Type B pancreatic cell (in vitro differentiated cells): ENCODE data around the gene GPATCH2L. TPM values are rescaled to one million over a fixed set of nuclear protein-coding genes. Genes with fewer than 3 reads are reported as not detected.
A peak's percentile ranks its signal among the peaks of the same experiment; 100 is the strongest.

ENCODE experiments used
- DNase-seq: peaks from one replicate; pipeline ENCODE4 v3.0.0; 2021; ENCODE audit warnings: mixed read lengths; ENCODE audit not compliant: unreplicated experiment; ENCODE audit errors: extremely low spot score
- H3K27ac Mint-ChIP-seq: 2 replicates; pipeline ENCODE4 v1.8.0; 2021; ENCODE audit warnings: mild to moderate bottlenecking, mixed read lengths
- H3K27me3 Mint-ChIP-seq: 2 replicates; pipeline ENCODE4 v1.8.0; 2021; ENCODE audit warnings: mixed read lengths
- H3K36me3 Mint-ChIP-seq: 2 replicates; pipeline ENCODE4 v1.8.0; 2021; ENCODE audit warnings: mixed read lengths
- H3K4me1 Mint-ChIP-seq: one replicate; pipeline ENCODE4 v1.8.0; 2021; ENCODE audit warnings: mixed read lengths; ENCODE audit not compliant: unreplicated experiment
- H3K4me3 Mint-ChIP-seq: 2 replicates; pipeline ENCODE4 v1.8.0; 2021; ENCODE audit warnings: mild to moderate bottlenecking, mixed read lengths
- H3K9me3 Mint-ChIP-seq: 2 replicates; pipeline ENCODE4 v1.8.0; 2021; ENCODE audit warnings: mixed read lengths
- total RNA-seq: library from RNA; stranded (reverse); gene quantifications from 2 replicates; pipeline ENCODE4 v1.2.1, GENCODE V29; 2021; ENCODE audit warnings: low replicate concordance
- TF ChIP-seq, protein P1 (sequence below): fragments of 200-600 bp; sonication (generic); conservative IDR thresholded peaks from 2 replicates; pipeline ENCODE4 v1.5.0; 2021; ENCODE audit warnings: antibody characterized with exemption, mild to moderate bottlenecking

The GPATCH2L gene
- total RNA-seq, 1 donor from 2014 or later, result 57.0 TPM

DNA sequence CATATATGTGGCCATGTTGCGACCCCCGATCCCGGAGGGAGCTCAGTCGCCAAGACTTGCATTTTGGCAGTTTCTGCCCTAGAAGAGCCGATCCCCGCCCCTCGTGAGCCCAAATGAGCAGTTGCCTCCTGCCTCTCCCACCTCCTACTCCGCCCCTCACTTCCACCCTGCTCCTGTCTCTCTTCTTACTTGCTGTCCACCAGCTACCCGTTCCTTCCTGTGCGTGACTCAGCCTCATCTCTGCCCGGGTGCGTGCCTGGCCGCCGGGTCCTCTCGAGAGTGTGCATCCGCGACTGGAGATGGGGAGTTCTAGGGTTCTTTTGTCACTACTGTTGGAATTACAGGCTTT is 585 bp downstream of the GPATCH2L start:
- H3K27me3 Mint-ChIP-seq, result peaks cover 24% of the 10 kb centered on the region
- no peak for DNase-seq
- peaks cover 49% of the 10 kb centered on the region for H3K4me1 Mint-ChIP-seq

DNA sequence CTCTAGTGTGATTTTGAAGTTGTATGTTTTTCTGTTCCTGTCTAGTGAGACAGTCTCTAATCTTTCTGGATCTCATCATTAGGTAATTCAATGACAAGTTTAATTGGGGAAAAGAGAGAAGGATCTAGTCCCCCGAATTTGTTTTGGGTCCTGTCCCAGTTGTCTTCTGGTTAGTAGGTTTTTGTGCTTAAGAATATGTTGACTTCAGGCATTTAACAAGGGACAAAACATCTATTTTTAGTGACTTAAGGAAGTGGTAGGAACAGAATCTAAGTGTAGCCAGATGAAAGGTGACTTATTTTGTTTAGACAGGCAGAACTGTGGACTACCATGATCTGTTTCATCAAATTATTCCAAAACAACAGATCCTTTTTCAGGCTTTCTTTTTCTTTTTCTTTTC is 2.2 kb downstream of the GPATCH2L start:
- Mint-ChIP-seq H3K27ac (peak overlapping the region; percentile 47), H3K27me3 (peaks cover 24% of the 10 kb centered on the region), H3K9me3 (peaks cover 5% of the 10 kb centered on the region), H3K4me3 (peak overlapping the region; percentile 77), H3K4me1 (peaks cover 49% of the 10 kb centered on the region), H3K36me3 (peaks cover 32% of the 10 kb centered on the region)
- TF ChIP-seq, protein P1, sequence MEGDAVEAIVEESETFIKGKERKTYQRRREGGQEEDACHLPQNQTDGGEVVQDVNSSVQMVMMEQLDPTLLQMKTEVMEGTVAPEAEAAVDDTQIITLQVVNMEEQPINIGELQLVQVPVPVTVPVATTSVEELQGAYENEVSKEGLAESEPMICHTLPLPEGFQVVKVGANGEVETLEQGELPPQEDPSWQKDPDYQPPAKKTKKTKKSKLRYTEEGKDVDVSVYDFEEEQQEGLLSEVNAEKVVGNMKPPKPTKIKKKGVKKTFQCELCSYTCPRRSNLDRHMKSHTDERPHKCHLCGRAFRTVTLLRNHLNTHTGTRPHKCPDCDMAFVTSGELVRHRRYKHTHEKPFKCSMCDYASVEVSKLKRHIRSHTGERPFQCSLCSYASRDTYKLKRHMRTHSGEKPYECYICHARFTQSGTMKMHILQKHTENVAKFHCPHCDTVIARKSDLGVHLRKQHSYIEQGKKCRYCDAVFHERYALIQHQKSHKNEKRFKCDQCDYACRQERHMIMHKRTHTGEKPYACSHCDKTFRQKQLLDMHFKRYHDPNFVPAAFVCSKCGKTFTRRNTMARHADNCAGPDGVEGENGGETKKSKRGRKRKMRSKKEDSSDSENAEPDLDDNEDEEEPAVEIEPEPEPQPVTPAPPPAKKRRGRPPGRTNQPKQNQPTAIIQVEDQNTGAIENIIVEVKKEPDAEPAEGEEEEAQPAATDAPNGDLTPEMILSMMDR, result no peak
- no peak for DNase-seq

More for the DNA sequence above, 585 bp downstream of the GPATCH2L start:
- H3K4me3 Mint-ChIP-seq, result peak overlapping the region; percentile 97
- peaks cover 26% of the 10 kb centered on the region for H3K36me3 Mint-ChIP-seq
- peak overlapping the region; percentile 94 for H3K27ac Mint-ChIP-seq
- TF ChIP-seq, protein P1, result no peak
- peaks cover 5% of the 10 kb centered on the region for H3K9me3 Mint-ChIP-seq

DNA sequence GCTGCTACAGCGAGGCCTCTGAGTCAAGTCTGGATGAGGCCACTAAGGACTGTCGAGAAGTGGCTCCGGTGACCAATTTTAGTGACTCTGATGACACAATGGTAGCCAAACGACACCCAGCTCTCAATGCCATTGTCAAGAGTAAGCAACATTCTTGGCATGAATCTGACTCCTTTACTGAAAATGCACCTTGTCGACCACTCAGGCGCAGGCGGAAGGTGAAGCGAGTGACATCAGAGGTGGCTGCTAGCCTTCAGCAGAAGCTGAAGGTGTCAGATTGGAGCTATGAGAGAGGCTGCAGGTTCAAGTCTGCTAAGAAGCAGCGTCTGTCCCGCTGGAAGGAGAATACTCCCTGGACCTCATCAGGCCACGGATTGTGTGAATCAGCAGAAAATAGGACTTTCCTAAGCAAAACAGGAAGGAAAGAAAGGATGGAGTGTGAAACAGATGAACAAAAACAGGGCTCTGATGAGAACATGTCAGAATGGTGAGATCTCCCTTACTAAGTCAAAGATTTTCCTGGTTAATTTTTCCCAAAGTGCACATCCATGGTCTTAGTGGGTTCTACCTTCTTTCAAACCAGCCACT is 2.9 kb downstream of the GPATCH2L start:
- DNase-seq, result no peak
- peak overlapping the region; percentile 77 for H3K4me3 Mint-ChIP-seq
- TF ChIP-seq, protein P1, result no peak
- peaks cover 5% of the 10 kb centered on the region for H3K9me3 Mint-ChIP-seq
- peaks cover 39% of the 10 kb centered on the region for H3K36me3 Mint-ChIP-seq
- peaks cover 17% of the 10 kb centered on the region for H3K27me3 Mint-ChIP-seq
- peaks cover 49% of the 10 kb centered on the region for H3K4me1 Mint-ChIP-seq
- no peak overlapping the region for H3K27ac Mint-ChIP-seq

DNA sequence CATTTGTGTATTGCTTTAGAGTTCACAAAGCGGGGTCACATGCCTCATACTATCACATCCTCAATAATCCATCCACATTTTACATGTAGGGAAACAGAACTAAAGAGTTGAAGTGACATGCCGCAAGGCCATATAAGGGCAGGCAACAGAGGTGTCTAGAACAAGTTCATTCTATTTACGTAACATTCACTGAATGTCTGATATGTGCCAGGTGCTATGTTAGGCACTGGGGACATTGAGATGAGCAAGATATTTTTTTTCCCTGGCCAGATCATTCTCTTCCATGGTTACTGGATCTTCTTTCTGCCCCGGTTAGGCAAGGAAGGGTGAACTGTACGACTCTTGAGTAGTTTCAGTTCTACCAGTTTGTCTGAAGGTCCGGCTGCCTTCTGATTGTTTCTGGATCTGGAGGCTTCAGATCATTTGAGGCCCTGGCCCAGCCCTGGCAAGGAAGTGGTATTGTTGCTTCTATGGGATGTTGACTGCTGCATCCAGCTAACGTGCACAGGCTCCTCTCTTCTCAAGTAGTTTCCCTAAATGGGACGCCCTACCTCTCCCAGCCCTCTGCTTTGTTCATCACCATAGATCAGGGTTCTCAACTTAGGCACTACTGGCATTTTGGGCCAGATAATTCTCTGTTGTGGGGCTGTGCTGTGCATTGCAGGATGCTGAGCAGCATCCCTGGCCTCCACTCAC is 12.1 kb downstream of the GPATCH2L start:
- no peaks in the 10 kb centered on the region for H3K27me3 Mint-ChIP-seq
- no peak overlapping the region for H3K4me3 Mint-ChIP-seq
- no peak for DNase-seq
- no peaks in the 10 kb centered on the region for H3K9me3 Mint-ChIP-seq
- TF ChIP-seq, protein P1, result no peak
- no peak overlapping the region for H3K27ac Mint-ChIP-seq
- H3K4me1 Mint-ChIP-seq, result no peaks in the 10 kb centered on the region
- peaks cover 41% of the 10 kb centered on the region for H3K36me3 Mint-ChIP-seq

DNA sequence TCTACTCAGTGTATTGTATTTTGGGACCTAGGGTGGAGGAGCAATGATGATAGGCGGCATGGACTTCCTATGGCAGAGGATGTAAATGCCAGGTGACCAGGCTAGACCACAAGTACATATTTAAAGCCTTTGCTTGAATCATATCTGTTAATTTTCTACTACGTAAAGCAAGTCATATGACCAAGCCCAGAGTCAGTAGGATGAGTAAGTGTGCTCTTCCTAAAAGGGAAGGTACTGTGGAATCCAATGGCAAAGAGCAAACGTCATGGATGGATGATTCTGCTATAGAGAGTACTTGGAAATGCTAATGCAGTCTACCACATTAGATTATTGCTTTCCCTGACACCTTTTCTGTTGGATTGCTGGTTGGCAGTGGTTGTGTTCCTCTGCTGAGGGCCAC is 16.8 kb downstream of the GPATCH2L start:
- Mint-ChIP-seq H3K4me1 (no peaks in the 10 kb centered on the region), H3K27me3 (no peaks in the 10 kb centered on the region), H3K27ac (no peak overlapping the region), H3K9me3 (no peaks in the 10 kb centered on the region), H3K36me3 (peaks cover 45% of the 10 kb centered on the region), H3K4me3 (no peak overlapping the region)
- TF ChIP-seq, protein P1, result no peak
- no peak for DNase-seq
